Measurements from ENCODE around the gene GATD1.

The GATD1 gene

DNA sequence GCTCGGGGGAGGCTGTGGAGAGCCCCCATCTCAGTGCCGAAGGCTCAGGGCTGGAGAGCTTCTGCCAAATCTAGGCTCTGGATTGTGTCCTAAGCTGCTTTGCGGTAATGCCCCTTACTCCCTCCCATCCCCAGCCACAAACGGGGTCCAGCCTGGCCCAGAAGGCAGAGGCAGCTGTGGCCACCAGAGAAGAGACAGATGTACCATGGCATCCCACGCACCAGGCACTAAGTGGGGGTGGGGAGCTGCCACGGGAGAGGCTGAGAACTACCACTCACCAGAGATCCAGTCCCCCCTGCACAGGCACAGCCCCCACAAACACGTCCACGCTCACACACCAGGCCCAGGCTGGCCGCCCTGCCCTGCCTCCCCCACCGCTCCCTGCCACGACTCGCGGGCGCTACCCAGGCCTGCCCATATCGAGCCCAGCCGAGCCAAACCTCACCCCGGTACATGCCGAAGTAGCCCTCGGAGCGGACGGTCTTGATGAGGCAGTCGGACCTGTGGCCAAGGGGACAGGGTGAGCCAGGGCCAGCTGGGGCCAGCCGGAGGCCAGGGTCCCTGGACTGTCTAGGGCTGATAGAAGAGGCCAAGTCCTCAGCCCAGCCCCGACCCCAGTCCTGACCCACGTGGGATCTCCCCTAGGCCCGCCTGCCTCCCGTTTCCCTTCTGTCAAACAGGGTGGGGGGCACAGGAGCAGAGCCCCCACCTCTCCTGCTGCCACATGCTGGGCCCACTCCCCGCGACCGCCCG, 16.9 kb upstream of the GATD1 start:
- no peak for TF ChIP-seq CTCF (IDR thresholded peaks at IDR 0.05; ENCODE audit: low read depth, low read length)
- H3K4me3 ChIP-seq (ENCODE audit: low read depth, low read length) = no peak overlapping the region

DNA sequence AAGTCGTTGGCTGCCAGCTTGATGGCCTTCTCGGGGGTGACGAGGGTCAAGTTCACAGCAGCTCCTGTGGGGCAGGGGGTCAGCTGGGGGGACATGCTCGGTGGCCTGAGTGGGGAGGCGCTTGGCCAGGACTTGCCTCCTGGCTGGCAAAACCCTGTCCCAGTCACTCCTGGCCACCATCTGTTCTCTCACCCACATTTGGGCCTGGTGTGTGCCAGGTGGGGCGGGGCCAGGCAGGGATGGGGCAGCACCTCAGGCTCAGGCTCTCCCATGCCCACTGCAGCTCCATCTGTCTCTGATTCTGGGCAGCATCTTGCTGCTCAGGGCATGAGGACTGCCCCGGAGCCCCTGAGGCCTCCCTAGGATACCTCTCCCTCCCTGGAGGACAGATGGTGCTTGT, 16.3 kb upstream of the GATD1 start:
- no peak for TF ChIP-seq CTCF (IDR thresholded peaks at IDR 0.05; ENCODE audit: low read depth, low read length)

GRCh38 chr11:792873-793272, 15.6 kb upstream of the GATD1 start:
- no peak overlapping the region for H3K4me3 ChIP-seq (ENCODE audit: low read depth, low read length)

More for the DNA sequence above, 16.3 kb upstream of the GATD1 start:
- H3K4me3 ChIP-seq (ENCODE audit: low read depth, low read length) = no peak overlapping the region

GRCh38 chr11:792535-792821, 15.2 kb upstream of the GATD1 start:
- TF ChIP-seq CTCF (IDR thresholded peaks at IDR 0.05; ENCODE audit: low read depth, low read length) = no peak
- no peak overlapping the region for H3K4me3 ChIP-seq (ENCODE audit: low read depth, low read length)

More at GRCh38 chr11:792873-793272, 15.6 kb upstream of the GATD1 start:
- no peak for TF ChIP-seq CTCF (IDR thresholded peaks at IDR 0.05; ENCODE audit: low read depth, low read length)

DNA sequence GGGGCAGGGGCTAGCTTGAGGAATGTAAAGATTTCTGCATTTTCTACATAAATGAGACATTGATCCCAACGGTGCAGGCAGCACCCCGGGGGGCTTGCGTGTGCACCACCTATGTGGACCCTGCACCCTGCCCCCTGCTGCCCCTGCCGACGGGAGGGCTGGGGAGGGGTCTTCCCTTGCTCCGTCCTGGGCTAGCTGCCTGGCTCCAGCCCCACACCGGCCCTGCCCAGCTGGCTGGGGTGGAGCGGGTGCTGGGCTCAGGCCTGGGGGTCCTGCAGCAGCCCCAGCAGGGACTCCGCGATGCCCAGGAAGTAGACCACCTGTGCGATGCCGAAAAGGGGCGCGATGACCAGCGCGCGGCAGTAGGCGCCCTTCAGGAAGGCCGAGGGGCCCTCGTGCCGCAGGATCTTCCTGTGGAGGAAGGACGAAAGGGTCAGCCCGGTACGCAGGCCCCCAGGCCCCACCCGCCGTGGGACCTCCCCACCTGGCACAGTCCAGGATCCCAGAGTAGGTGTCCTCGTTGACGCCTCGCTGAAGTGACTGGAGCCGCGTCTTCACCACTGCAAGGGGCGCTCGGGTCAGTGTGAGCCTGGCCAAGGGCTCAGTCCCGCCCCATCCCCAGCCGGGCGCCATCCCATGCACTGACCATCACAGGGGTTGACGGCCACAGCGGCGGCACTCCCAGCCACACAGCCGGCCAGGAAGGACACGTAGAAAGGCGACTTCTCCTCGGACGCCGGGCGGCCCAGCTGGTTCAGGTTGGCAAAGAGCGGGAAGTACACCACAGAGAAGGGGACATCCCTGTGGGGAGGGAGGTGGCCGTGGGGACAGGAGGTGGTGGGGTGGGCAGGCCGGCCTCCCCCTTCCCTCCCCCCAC, 14.6 kb upstream of the GATD1 start:
- H3K4me3 ChIP-seq (ENCODE audit: low read depth, low read length) = no peak overlapping the region
- TF ChIP-seq CTCF (IDR thresholded peaks at IDR 0.05; ENCODE audit: low read depth, low read length) = no peak

DNA sequence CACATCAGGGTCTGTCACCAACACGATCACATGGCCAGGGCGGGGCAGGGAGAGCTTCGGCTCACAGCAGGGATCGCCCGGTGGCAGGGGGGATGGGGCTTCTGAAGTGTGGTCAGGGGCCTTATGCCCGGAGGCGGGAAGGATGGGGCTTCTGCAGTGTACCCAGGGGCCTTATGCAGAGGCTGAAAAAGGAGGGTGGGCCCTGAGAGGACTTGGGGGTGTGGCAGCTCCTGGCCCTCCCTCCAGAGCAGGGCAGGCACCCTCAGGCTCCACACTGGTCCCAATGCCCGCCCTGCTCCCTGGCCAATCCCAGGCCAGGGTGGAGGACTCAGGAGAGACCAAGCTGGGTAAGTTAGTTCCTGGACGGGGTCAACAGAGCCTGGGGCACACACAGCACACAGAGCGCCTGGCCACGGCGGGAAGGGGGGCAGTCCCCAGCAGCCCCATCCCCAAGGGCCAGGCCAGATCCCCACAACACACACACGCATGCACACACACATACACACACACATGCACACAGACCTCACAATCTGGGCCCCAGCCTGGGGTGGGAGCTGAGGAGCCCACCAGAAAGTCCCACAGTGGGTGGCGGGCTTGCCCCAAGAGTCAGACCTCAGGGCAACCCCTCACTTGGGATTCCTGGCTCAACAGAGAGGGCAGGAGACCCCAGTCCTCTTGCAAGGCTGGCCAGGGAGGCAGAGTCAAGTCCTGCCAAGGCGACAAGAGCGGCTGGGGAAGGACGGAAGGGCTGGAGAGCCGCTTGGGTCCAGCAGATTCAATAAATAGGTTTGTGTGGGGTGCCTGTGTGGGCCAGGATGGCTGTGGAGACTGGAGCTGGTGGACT, 13.7 kb upstream of the GATD1 start:
- no peak for TF ChIP-seq CTCF (IDR thresholded peaks at IDR 0.05; ENCODE audit: low read depth, low read length)
- H3K4me3 ChIP-seq (ENCODE audit: low read depth, low read length) = no peak overlapping the region

Data from WI38 (cell line).